Measurements from ENCODE around the gene SPSB1. TPM values are rescaled to one million over a fixed set of nuclear protein-coding genes. Genes with fewer than 3 reads are reported as not detected.

Gene SPSB1
- total RNA-seq, 1 donor from 2014 or later: 1.3 TPM

- H3K27me3 Mint-ChIP-seq (ENCODE audit: low read depth): no peaks in the 10 kb centered on the region
- peaks cover 6% of the 10 kb centered on the region for H3K4me1 Mint-ChIP-seq
- no peak overlapping the region for H3K27ac Mint-ChIP-seq (ENCODE audit: unreplicated experiment)
- peaks cover 5% of the 10 kb centered on the region for H3K36me3 Mint-ChIP-seq (ENCODE audit: low read depth)
- H3K9me3 Mint-ChIP-seq: no peaks in the 10 kb centered on the region
- no peak overlapping the region for H3K4me3 Mint-ChIP-seq
- TF ChIP-seq CTCF (conservative IDR thresholded peaks at IDR 0.05): no peak
- DNase-seq (ENCODE audit: low read depth, low spot score): no peak
Observed at GRCh38 chr1:9246215-9246614, 46.5 kb upstream of the SPSB1 start.

- Mint-ChIP-seq H3K27me3 (ENCODE audit: low read depth) (no peaks in the 10 kb centered on the region), H3K36me3 (ENCODE audit: low read depth) (peaks cover 5% of the 10 kb centered on the region), H3K4me3 (no peak overlapping the region), H3K27ac (ENCODE audit: unreplicated experiment) (peak overlapping the region; percentile 75), H3K9me3 (no peaks in the 10 kb centered on the region), H3K4me1 (peaks cover 13% of the 10 kb centered on the region)
- no peak for DNase-seq (ENCODE audit: low read depth, low spot score)
- no peak for TF ChIP-seq CTCF (conservative IDR thresholded peaks at IDR 0.05)
Observed at GRCh38 chr1:9246841-9247785, 45.6 kb upstream of the SPSB1 start.

DNA sequence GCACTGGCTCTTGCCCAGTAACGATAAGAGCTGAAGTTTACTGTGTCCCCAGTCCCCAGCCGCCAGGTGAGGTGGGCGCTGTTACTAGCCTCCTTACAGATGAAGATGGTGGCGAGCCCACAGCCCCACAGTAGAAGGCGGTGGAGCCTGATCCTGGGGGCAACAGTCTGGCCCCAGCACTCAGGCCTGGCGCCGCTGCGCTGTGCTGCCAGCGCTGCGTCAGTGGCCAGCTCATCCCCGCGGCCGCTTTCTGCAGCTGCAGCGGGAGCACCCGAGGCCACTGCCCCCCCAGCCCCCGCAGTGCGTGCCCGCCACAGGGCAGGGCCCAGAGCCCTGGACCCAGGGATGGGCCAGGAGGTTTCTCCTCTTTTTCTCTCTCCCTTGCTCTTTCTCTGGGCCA lies 44.8 kb upstream of the SPSB1 start:
- Mint-ChIP-seq H3K36me3 (ENCODE audit: low read depth) (peaks cover 5% of the 10 kb centered on the region), H3K27ac (ENCODE audit: unreplicated experiment) (no peak overlapping the region), H3K4me3 (no peak overlapping the region), H3K9me3 (no peaks in the 10 kb centered on the region), H3K27me3 (ENCODE audit: low read depth) (no peaks in the 10 kb centered on the region), H3K4me1 (peaks cover 19% of the 10 kb centered on the region)
- no peak for TF ChIP-seq CTCF (conservative IDR thresholded peaks at IDR 0.05)
- DNase-seq (ENCODE audit: low read depth, low spot score): no peak

- no peak for DNase-seq (ENCODE audit: low read depth, low spot score)
- H3K9me3 Mint-ChIP-seq: no peaks in the 10 kb centered on the region
- peaks cover 26% of the 10 kb centered on the region for H3K4me1 Mint-ChIP-seq
- peaks cover under 1% of the 10 kb centered on the region for H3K27me3 Mint-ChIP-seq (ENCODE audit: low read depth)
- H3K36me3 Mint-ChIP-seq (ENCODE audit: low read depth): peaks cover 5% of the 10 kb centered on the region
- TF ChIP-seq CTCF (conservative IDR thresholded peaks at IDR 0.05): no peak
- H3K4me3 Mint-ChIP-seq: no peak overlapping the region
- peak overlapping the region; percentile 30 for H3K27ac Mint-ChIP-seq (ENCODE audit: unreplicated experiment)
Observed at GRCh38 chr1:9248341-9249262, 44.1 kb upstream of the SPSB1 start.

DNA sequence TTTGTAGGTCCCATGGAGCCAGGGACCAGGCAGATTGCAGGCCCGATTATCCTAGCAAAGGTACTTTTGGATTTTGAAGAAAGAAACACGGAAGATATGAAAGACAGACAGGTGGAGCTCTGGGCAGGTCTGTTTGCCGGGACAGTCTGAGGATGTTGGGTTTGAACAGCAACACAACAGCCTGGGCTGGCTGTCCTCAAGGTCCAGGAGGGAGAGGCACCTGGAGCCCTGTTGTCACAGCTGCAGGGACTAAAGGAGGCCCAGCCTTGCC lies 43.5 kb upstream of the SPSB1 start:
- Mint-ChIP-seq H3K4me1 (peaks cover 31% of the 10 kb centered on the region), H3K27ac (ENCODE audit: unreplicated experiment) (peak overlapping the region; percentile 30), H3K27me3 (ENCODE audit: low read depth) (peaks cover 3% of the 10 kb centered on the region), H3K9me3 (no peaks in the 10 kb centered on the region), H3K36me3 (ENCODE audit: low read depth) (peaks cover 5% of the 10 kb centered on the region), H3K4me3 (no peak overlapping the region)
- no peak for TF ChIP-seq CTCF (conservative IDR thresholded peaks at IDR 0.05)
- no peak for DNase-seq (ENCODE audit: low read depth, low spot score)
